HG03135 (cell line): ENCODE data around the gene AVEN.
"Not testable (repeated sequence)": the region's sequence is repeated elsewhere in the genome, so short reads cannot be mapped to it uniquely, and the experiment has no call there.

ENCODE experiments used
- ATAC-seq: cut with Tn5 transposase; IDR thresholded peaks from one replicate; pipeline ENCODE4 v1.9.1; 2021; ENCODE audit warnings: mild to moderate bottlenecking, moderate library complexity; ENCODE audit not compliant: unreplicated experiment

Gene AVEN

GRCh38 chr15:34038871-34039789, at the start of gene AVEN:
Gene AVEN, minus strand, starts transcription at chr15:34039204. Its CDS starts 158 bp downstream, at chr15:34039046.
- peak; percentile 42 for ATAC-seq

- ATAC-seq = no peak
Measured at GRCh38 chr15:34085746-34086145, 46.7 kb upstream of the AVEN start.

- no peak for ATAC-seq
Measured at GRCh38 chr15:34084086-34084485, 45.1 kb upstream of the AVEN start.

GRCh38 chr15:34079904-34080303, 40.9 kb upstream of the AVEN start:
- ATAC-seq = no peak

GRCh38 chr15:34078900-34079299, 39.9 kb upstream of the AVEN start:
- no peak for ATAC-seq

- no peak for ATAC-seq
Measured at GRCh38 chr15:34076785-34077184, 37.8 kb upstream of the AVEN start.

- ATAC-seq = no peak
Measured at GRCh38 chr15:34070003-34070402, 31.0 kb upstream of the AVEN start.

- no peak for ATAC-seq
Measured at GRCh38 chr15:34065941-34066340, 26.9 kb upstream of the AVEN start.

GRCh38 chr15:34065261-34065660, 26.3 kb upstream of the AVEN start:
- ATAC-seq = no peak

GRCh38 chr15:34064438-34064837, 25.4 kb upstream of the AVEN start:
- ATAC-seq = no peak

GRCh38 chr15:34059946-34060345, 20.9 kb upstream of the AVEN start:
- ATAC-seq = no peak

- ATAC-seq = no peak
Measured at GRCh38 chr15:34059476-34059875, 20.5 kb upstream of the AVEN start.

- ATAC-seq = no peak
Measured at GRCh38 chr15:34056911-34057310, 17.9 kb upstream of the AVEN start.

- no peak for ATAC-seq
Measured at GRCh38 chr15:34055868-34056595, 17.0 kb upstream of the AVEN start.

GRCh38 chr15:34054081-34054707, 15.2 kb upstream of the AVEN start:
- no peak for ATAC-seq

- ATAC-seq = not testable (repeated sequence)
Measured at GRCh38 chr15:34050385-34050784, 11.4 kb upstream of the AVEN start.

GRCh38 chr15:34049112-34049511, 10.1 kb upstream of the AVEN start:
- ATAC-seq = no peak

GRCh38 chr15:34047893-34048775, 9.1 kb upstream of the AVEN start:
- ATAC-seq = no peak

GRCh38 chr15:34046471-34047145, 7.6 kb upstream of the AVEN start:
- no peak for ATAC-seq

GRCh38 chr15:34043813-34044212, 4.8 kb upstream of the AVEN start:
- ATAC-seq = no peak
